Lower lobe of right lung (tissue), 2 donors: ENCODE measurements around the gene QSOX1. TPM values are rescaled to one million over a fixed set of nuclear protein-coding genes. Genes with fewer than 3 reads are reported as not detected.

Source experiments
- ATAC-seq, 2 donors: fragments of 200-7000 bp; cut with Tn5 transposase; one replicate each; pipeline ENCODE4 v1.9.1; 2020 to 2022; ENCODE audit warnings: mild to moderate bottlenecking in 2 of 2, moderate library complexity in 2 of 2
- DNase-seq: peaks from one replicate; pipeline ENCODE4 v3.0.0-alpha.2; 2020
- H3K27ac ChIP-seq: fragments of 200-600 bp; one replicate; pipeline ENCODE4 v1.8.0; 2022
- H3K27me3 ChIP-seq: fragments of 200-600 bp; one replicate; pipeline ENCODE4 v1.8.0; 2022; ENCODE audit warnings: low read depth
- H3K36me3 ChIP-seq: fragments of 200-600 bp; one replicate; pipeline ENCODE4 v1.8.0; 2022; ENCODE audit warnings: mild to moderate bottlenecking
- H3K4me1 ChIP-seq: fragments of 200-600 bp; one replicate; pipeline ENCODE4 v1.8.0; 2022
- H3K4me3 ChIP-seq: fragments of 200-600 bp; one replicate; pipeline ENCODE4 v1.8.0; 2022; ENCODE audit warnings: mild to moderate bottlenecking
- H3K9me3 ChIP-seq: fragments of 200-600 bp; one replicate; pipeline ENCODE4 v1.8.0; 2022
- CTCF ChIP-seq: fragments of 200-600 bp; IDR thresholded peaks from one replicate; pipeline ENCODE4 v1.8.0; 2022; ENCODE audit warnings: antibody characterized with exemption, mild to moderate bottlenecking
- intact Hi-C: fragments of 100-400 bp; cut with DNase I; formaldehyde crosslinking; loops from one replicate; pipeline ENCODE4 v1.11.0; 2022
- total RNA-seq: library from RNA; stranded (reverse); fragmentation: NEBNext Ultra II Directional; extraction: Animal tissue kit (Norgen Biotek cat#: 25700); gene quantifications from one replicate; pipeline ENCODE4 v1.2.1, GENCODE V29; 2021
- donor health status: DM: no; HTN: yes; CAD: no; lungs with severe emphysema.

QSOX1 gene
- total RNA-seq, 1 donor from 2014 or later, result 241 TPM

GRCh38 chr1:180167021-180167701, 12.5 kb downstream of the QSOX1 start:
- no peak for ATAC-seq
- TF ChIP-seq CTCF, result no peak
- Histone ChIP-seq H3K9me3 (no peaks in the 10 kb centered on the region), H3K27me3 (no peaks in the 10 kb centered on the region), H3K4me3 (no peak overlapping the region), H3K27ac (peak overlapping the region; percentile 67), H3K4me1 (peaks cover 79% of the 10 kb centered on the region), H3K36me3 (peaks cover 28% of the 10 kb centered on the region)
- intact Hi-C loops, result no loop called here
- no peak for DNase-seq

GRCh38 chr1:180167721-180168467, 13.2 kb downstream of the QSOX1 start:
- intact Hi-C loops, result no loop called here
- DNase-seq (peak; percentile 90), ATAC-seq (peak; percentile 95 to 96)
- H3K36me3 ChIP-seq, result peaks cover 28% of the 10 kb centered on the region
- no peak for TF ChIP-seq CTCF
- no peaks in the 10 kb centered on the region for H3K9me3 ChIP-seq
- no peak overlapping the region for H3K4me3 ChIP-seq
- no peaks in the 10 kb centered on the region for H3K27me3 ChIP-seq
- peaks cover 72% of the 10 kb centered on the region for H3K4me1 ChIP-seq
- H3K27ac ChIP-seq, result peak overlapping the region; percentile 67

DNA sequence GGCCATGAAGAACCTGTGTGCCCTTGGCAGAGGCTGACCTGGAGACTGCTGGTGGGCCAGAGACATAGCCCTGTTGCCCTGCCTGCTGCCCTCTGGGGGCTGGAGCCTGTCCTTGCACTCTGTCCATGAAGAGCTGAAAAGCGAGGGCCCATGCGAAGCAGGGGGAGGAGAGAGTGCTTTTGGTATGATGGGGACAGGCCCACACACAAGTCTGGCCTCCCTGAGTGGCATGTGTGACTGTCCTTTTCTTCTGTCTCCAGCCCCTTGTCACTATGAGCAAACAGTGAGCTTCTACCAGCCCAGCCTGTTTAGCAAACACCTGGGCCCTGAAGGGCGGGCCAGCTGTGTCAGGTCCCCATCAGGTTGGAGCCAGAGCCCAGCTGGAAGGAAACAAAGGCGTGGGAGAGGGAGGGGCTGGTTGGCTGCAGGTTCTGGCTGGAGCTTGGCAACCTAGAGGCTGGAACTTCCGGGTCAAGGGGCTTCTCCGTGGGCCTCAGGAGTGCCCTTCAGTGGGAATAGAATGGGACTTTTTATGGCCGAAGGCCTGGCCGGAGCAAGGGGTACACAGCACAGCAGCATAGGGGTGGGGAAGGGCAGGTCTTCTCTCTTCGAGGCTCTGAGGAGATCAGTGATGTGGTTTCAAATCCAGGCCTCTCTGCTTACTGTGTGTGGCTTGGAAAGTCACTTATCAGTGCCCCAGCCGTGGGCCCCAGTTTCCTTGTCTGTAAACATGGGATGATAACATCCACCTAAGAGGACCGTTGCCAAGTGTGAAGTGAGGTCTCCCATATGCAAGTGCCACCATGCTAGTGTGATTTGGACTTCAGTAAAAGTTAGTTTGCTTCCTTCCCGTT, 14.3 kb downstream of the QSOX1 start:
- peak overlapping the region; percentile 67 for H3K27ac ChIP-seq
- no peak overlapping the region for H3K4me3 ChIP-seq
- peak; percentile 58 for DNase-seq
- H3K36me3 ChIP-seq, result peaks cover 28% of the 10 kb centered on the region
- ATAC-seq, result peak; percentile 77 to 83
- TF ChIP-seq CTCF, result peak; percentile 48
- peaks cover 71% of the 10 kb centered on the region for H3K4me1 ChIP-seq
- H3K27me3 ChIP-seq, result no peaks in the 10 kb centered on the region
- intact Hi-C loops, result no loop called here
- H3K9me3 ChIP-seq, result no peaks in the 10 kb centered on the region

DNA sequence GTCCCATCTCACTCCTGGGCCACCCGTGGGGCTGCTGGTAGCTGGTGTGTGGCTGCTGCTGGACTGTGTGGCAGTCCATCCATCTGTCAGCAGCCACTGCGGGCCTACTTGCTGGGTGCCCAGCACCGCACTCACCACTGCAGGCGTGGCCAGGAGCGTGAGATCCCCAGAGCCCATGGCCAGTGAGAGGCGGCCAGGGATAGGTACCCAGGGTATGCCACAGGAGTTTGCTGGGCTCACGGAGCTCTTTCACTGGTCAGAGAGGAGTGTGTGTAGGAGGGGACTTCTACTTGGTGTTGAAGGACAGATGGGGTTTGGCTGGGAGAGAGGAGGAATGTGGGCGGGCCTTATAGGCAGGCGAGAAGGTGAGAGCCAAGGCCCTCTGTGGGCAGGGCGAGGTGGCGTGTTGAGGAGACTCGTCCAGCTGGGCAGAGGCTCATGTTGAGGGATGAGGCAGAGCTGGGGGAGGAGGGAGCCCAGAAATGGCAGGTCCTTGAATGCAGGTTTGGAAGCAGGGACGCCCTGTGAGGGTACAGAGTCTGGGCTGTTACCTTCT, 15.0 kb downstream of the QSOX1 start:
- intact Hi-C loops, result loop anchor here (10.0 kb wide), 1 partner anchor 75 kb away; no protein-coding TSS in a partner anchor
- DNase-seq (no peak), ATAC-seq (no peak)
- peaks cover 28% of the 10 kb centered on the region for H3K36me3 ChIP-seq
- H3K27ac ChIP-seq, result peak overlapping the region; percentile 24
- no peaks in the 10 kb centered on the region for H3K9me3 ChIP-seq
- TF ChIP-seq CTCF, result no peak
- H3K27me3 ChIP-seq, result no peaks in the 10 kb centered on the region
- peaks cover 73% of the 10 kb centered on the region for H3K4me1 ChIP-seq
- H3K4me3 ChIP-seq, result no peak overlapping the region

- peaks cover 64% of the 10 kb centered on the region for H3K4me1 ChIP-seq
Measured at GRCh38 chr1:180170546-180171151, 16.0 kb downstream of the QSOX1 start.

More at GRCh38 chr1:180170546-180171151, 16.0 kb downstream of the QSOX1 start:
- Histone ChIP-seq H3K27me3 (no peaks in the 10 kb centered on the region), H3K4me3 (no peak overlapping the region), H3K36me3 (peaks cover 28% of the 10 kb centered on the region), H3K9me3 (no peaks in the 10 kb centered on the region), H3K27ac (no peak overlapping the region)
- TF ChIP-seq CTCF, result no peak
- ATAC-seq (no peak), DNase-seq (no peak)
- intact Hi-C loops, result loop anchor here (10.0 kb wide), 1 partner anchor 76 kb away; no protein-coding TSS in a partner anchor
